AG08396 (cell line): ENCODE measurements around the gene INSYN1.

Experiments
- DNase-seq: peaks from one replicate; pipeline ENCODE4 v3.0.0; 2012; ENCODE audit warnings: low spot score, mixed read lengths

Gene INSYN1

GRCh38 chr15:73685981-73686380 is 67.2 kb downstream of the INSYN1 start:
- DNase-seq, result no peak
